GM18951 (cell line): ENCODE data around the gene RIMS1.

ENCODE experiments used
- POLR2A ChIP-seq: IDR thresholded peaks from 4 replicates; pipeline ENCODE4 v1.6.1; 2011; ENCODE audit warnings: mild to moderate bottlenecking; ENCODE audit not compliant: insufficient read length, insufficient read depth; ENCODE audit errors: extremely low read depth
- in situ Hi-C: fragments of 300-500 bp; cut with MboI; formaldehyde crosslinking; loops from one replicate; pipeline ENCODE4 v1.12.0; 2022; ENCODE audit warnings: low sequenced_read_pairs, mixed read lengths, inconsistent platforms; ENCODE audit not compliant: unreplicated experiment

The RIMS1 gene

GRCh38 chr6:72260489-72260888, 374.1 kb downstream of the RIMS1 start:
- TF ChIP-seq POLR2A, result no peak
- in situ Hi-C loops, result no loop called here

- no peak for TF ChIP-seq POLR2A
- in situ Hi-C loops, result no loop called here
Observed at GRCh38 chr6:72261554-72261953, 375.2 kb downstream of the RIMS1 start.

DNA sequence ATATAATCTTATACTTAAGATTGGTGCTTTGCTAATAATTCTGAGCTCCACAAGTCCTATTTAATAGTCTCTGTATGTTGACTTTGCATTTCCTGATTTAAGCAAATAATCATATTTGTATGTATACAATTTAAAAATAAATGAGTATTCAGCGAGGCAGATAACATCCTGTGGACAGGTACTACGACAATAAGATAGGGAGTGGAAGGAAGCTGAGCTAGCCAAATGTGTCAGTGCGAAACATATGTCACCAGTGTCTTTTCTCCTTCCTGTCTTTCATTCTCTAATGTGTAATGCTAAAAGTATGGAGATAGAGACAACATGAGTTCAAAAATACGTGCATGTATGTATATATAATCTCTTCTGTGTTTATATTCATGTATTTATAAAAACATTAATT, 375.9 kb downstream of the RIMS1 start:
- in situ Hi-C loops, result no loop called here
- TF ChIP-seq POLR2A, result no peak

- in situ Hi-C loops, result no loop called here
- TF ChIP-seq POLR2A, result no peak
Observed at GRCh38 chr6:72267470-72267869, 381.1 kb downstream of the RIMS1 start.

DNA sequence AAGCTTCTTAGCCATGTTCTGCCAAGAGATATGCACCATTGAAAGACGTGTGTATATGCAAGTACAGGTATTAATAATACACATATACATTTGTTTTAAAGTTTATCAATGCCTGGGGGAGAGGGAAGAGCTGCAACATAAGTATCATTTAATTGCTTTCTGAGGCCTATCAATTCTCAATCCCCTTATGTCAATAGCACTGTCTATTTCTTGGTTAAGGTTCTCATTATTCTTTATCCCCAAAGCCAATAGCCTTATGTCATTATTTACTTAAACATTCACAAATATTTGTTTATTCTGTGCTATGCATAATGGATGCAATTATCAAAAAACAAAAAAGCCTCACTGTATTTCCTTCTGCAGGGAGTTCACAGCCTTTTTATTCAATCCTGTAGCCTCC, 385.2 kb downstream of the RIMS1 start:
- TF ChIP-seq POLR2A, result no peak
- in situ Hi-C loops, result no loop called here

DNA sequence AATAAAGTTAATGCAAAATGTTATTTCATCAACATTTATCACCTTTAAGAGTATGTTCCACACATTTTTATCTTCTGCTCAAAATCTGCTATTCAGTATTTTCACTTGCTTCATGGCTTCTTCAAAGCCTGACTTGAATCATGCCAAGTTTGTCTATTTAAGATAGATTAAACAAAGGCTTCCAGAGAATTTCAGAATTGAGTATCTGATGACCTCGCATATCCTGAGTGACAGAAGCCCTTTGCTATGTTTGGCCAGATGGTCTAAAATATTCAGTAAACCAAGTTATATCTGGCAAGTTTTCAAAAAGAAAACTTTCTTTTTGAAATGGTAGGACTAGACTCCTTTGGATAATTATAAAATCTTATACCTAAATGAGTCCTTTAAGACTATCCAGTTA, 386.6 kb downstream of the RIMS1 start:
- in situ Hi-C loops, result no loop called here
- TF ChIP-seq POLR2A, result no peak

DNA sequence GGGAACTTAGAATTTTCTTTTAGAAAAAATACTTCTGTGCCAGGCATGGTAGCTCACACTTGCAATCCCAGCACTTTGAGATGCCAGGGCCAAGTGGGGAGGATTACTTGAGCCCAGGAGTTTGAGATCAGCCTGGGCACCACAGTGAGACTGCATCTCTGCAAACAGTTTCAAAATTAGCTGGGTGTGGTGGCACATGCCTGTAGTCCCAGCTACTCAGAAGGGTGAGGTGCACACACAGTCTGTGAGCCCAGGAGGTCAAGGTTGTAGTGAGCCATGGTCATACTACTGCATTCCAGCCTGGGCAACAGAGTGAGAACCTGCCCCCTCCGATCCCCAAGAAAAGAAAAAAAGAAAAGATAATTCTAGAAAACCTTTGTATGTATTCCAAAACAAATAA, 389.5 kb downstream of the RIMS1 start:
- in situ Hi-C loops, result no loop called here
- TF ChIP-seq POLR2A, result no peak

- in situ Hi-C loops, result no loop called here
Observed at GRCh38 chr6:72282201-72282600, 395.9 kb downstream of the RIMS1 start.

DNA sequence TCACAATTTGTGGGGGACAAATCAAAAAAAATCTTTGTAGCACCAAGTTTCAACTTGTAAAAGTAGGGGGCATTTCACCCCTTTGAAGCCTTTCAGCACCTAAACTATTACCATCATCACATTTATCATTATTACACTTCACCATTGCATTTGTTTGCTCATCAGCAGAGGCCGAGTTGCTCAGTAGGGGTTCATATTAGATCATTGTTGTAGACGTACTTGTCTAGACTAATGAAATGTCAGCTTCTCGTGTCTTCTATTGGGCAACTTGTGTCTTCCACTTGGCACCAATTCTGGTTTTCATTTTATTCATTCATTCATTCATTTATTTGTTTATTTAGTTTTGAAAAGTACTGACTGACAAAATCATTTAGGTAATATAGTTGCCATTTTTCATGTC, 397.2 kb downstream of the RIMS1 start:
- in situ Hi-C loops, result no loop called here
- TF ChIP-seq POLR2A, result no peak

More at GRCh38 chr6:72282201-72282600, 395.9 kb downstream of the RIMS1 start:
- no peak for TF ChIP-seq POLR2A

DNA sequence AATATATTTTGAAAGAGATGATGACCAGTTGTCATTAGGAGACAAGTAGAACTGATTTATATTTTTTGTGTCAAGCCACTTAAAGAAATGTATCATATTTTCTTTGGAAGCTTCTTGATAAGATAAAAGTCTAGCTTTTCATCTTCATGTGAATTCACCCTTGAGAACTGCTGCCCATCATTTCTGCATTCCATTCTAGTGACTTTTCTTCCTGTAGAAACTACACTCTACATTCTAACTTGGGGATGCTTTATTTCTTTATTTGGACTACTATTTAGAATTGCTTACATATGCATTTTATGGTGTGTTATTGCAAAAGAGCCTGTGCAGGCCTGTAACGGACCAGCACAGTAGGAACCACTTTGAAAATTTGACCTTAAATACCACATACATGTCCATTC, 400.6 kb downstream of the RIMS1 start:
- in situ Hi-C loops, result no loop called here
- no peak for TF ChIP-seq POLR2A

DNA sequence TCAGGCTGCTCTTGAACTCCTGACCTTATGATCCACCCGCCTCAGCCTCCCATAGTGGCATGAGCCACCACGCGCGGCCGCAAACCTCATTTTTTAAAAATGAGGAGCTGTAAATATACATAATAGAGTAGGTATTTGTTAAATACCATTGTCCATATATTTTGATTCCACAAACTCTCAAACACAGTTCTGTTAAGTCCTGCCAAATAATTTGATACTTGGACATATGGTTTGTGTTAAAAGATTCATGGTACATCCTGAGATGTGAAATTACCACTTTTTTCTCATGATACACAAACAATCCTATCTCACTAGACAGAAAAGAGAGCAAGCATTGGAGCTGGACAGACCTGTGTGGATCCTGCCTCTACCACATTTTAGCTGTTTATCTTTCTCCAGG, 401.5 kb downstream of the RIMS1 start:
- in situ Hi-C loops, result no loop called here
- no peak for TF ChIP-seq POLR2A

DNA sequence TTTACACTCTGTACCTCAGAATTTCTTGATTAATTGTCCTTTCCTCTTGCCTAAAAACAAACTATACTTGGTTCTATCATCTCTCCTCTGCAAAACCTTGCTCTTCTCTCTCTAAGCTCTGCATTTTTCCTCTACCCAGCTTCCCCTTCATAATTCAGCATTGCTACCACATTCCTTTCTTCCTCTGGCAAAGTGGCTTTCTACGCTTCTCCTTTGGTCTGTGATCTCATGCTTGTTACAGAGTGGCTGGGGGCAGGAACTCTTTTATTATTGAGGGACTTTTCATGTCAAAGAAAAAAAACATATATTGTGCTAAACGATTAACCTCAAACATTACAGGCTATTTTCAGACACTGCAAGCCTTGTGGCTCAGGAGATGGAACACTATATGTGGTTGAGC, 402.2 kb downstream of the RIMS1 start:
- no peak for TF ChIP-seq POLR2A
- in situ Hi-C loops, result no loop called here

DNA sequence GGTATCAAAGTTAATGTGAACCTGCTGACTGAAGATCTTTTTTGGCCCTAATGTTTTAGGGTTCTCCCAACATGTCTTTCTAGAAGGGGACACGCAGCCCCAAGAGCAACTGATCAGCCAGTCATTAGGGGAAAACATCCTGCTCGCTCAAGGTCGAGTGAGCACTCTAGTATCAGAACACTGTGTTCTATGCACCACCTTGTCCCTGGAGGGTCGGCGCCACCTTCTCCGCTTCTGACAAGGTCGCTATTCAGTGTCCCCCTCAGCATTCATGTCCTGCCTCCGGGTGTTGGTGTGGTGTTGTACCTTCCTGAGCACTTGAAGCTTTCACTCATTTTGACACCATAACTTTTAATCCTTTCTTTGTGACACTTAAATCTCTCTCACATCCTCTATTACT, 404.3 kb downstream of the RIMS1 start:
- in situ Hi-C loops, result no loop called here
- no peak for TF ChIP-seq POLR2A

DNA sequence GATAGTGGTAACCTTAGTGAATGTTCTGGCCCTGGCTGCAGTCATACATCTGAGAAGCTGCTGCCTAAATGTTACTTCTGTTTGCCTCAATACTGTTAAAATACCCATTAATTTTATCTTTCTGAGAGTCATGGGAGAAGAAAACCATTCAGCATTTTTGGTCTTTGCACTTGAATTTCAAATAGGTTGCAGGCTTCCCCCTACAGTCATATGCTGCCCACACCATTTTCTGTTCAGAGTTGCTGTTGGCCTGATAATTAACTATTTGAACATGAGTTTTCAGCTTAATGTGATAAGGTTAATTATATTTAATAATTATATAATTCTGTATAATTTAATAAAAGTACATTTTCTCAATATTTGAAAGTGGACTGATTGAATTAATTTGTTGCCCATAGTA, 410.0 kb downstream of the RIMS1 start:
- in situ Hi-C loops, result no loop called here
- TF ChIP-seq POLR2A, result no peak

DNA sequence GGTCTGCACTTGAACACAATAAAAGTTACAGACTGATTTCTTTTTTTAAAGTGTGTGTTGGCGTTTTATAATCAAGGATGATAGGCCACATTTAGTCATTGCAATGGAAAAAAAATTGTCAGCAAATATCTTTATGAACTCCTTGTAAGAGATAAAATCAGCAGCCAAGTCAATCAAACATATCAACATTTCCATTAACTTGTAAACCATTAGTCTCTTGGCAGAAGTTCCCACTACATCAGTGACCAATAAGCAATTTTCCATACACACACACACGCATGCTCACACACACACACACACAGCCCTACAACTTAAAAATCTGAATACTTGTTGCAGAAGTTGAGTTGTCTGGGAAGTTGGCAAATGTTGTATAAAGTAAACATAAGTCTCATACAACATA, 419.6 kb downstream of the RIMS1 start:
- no peak for TF ChIP-seq POLR2A
- in situ Hi-C loops, result no loop called here
